Measurements from ENCODE around the gene CAPZB. TPM values are rescaled to one million over a fixed set of nuclear protein-coding genes. Genes with fewer than 3 reads are reported as not detected.

The CAPZB gene
- total and polyA plus RNA-seq, 7 donors = 128 to 454 (median 214) TPM

DNA sequence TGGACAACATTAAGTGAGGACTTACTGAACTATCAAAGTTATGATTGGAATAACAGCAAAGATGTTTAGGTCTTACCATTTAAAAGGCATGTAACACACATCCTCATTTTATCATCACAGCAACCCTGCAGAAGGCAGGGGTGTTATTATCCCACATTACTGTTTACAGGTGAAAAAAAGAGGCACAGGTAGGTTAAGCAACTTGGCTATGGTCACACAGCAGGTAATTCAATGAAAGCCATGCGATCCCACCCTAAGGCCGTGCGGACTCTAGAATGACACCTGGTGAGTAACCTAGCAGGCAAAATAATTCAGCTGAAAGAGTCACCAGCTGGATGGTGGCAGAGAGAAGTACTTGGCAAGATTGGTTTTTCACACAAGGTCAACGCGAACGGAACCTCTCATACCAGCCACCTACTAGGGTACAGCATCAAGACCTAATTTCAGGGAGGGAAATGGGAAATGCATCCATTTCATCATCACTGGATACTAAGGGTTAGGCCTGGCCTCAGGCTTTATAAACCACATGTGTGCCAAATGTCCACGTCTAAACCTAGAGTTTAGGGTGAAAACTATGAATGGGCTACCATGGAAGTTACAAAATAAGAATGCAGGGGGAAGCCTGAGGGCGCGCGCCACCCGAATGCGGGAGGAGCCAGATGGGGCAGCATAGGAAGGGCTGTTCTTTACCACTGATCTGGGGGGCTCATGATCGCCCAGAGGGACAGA is 88.0 kb downstream of the CAPZB start:
- TF ChIP-seq POLR2AphosphoS5 (IDR thresholded peaks at IDR 0.05) (no peak), EP300 (IDR thresholded peaks at IDR 0.05) (no peak), POLR2A (IDR thresholded peaks at IDR 0.05) (no peak), CTCF (IDR thresholded peaks at IDR 0.05) (no peak)
- Histone ChIP-seq H3K4me3 (no peak overlapping the region), H3K27ac (peak overlapping the region; percentile 68 to 98 (median 91)), H3K27me3 (no peaks in the 10 kb centered on the region), H3K36me3 (peaks cover 0 to 6% (median 0%) of the 10 kb centered on the region in 4 donors), H3K4me1 (peaks cover 0 to 86% (median 82%) of the 10 kb centered on the region in 4 donors), H3K9me3 (no peaks in the 10 kb centered on the region)
- WGBS, 2 donors = 91 to 97% methylated on average over 13 of the region's 13 CpGs
- intact Hi-C loops (cut with DNase I) = no loop called here
- no peak for DNase-seq

- TF ChIP-seq EP300 (IDR thresholded peaks at IDR 0.05) = no peak
- TF ChIP-seq CTCF (IDR thresholded peaks at IDR 0.05) = no peak
- TF ChIP-seq POLR2AphosphoS5 (IDR thresholded peaks at IDR 0.05) = no peak
- no peak for TF ChIP-seq POLR2A (IDR thresholded peaks at IDR 0.05)
- no peaks in the 10 kb centered on the region for H3K9me3 ChIP-seq
- peaks cover 0 to 86% (median 82%) of the 10 kb centered on the region in 4 donors for H3K4me1 ChIP-seq
- WGBS, 2 donors = 93 to 95% methylated on average over 13 of the region's 13 CpGs
- no peak overlapping the region for H3K4me3 ChIP-seq
- H3K27ac ChIP-seq = peak overlapping the region in 2 of 4 donors; percentile 18 to 98
- H3K36me3 ChIP-seq = peaks cover 0 to 6% (median 0%) of the 10 kb centered on the region in 4 donors
- DNase-seq = no peak
- intact Hi-C loops (cut with DNase I) = no loop called here
- no peaks in the 10 kb centered on the region for H3K27me3 ChIP-seq
Measured at GRCh38 chr1:19396280-19396679, 89.1 kb downstream of the CAPZB start.

DNA sequence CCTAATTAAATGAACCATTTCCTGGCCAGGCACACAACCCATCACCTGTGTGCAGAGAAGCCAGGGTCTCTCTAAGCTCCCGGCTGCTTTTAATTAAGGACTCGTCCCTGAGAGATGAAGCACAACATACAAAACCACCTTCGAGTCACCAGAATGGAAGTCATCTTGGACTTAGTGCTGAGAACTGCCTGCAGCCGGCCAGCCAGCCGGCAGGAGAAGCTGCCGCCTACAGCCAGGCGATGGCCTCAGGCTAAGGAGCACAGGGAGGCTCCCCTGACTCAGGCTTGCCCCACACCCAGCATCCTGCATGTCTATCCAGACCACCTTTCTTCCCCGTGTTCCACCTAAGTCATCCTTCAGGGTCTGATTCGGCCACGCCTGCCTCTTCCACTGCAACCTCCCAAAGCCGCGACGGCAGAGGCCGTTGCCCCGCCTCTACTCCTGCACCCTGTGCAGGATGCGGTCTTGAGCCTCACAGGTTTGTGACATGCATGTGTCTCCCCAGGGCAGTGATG is 89.6 kb downstream of the CAPZB start:
- WGBS, 2 donors = 90 to 92% methylated on average over 16 of the region's 16 CpGs
- intact Hi-C loops (cut with DNase I) = no loop called here
- H3K4me3 ChIP-seq = no peak overlapping the region
- no peaks in the 10 kb centered on the region for H3K27me3 ChIP-seq
- peaks cover 0 to 6% (median 0%) of the 10 kb centered on the region in 4 donors for H3K36me3 ChIP-seq
- H3K9me3 ChIP-seq = no peaks in the 10 kb centered on the region
- DNase-seq = no peak
- peak overlapping the region; percentile 6 to 98 (median 14) for H3K27ac ChIP-seq
- no peak for TF ChIP-seq CTCF (IDR thresholded peaks at IDR 0.05)
- H3K4me1 ChIP-seq = peaks cover 0 to 86% (median 82%) of the 10 kb centered on the region in 4 donors

GRCh38 chr1:19393046-19393445 is 92.3 kb downstream of the CAPZB start:
- Histone ChIP-seq H3K4me1 (peaks cover 0 to 75% (median 70%) of the 10 kb centered on the region in 4 donors), H3K9me3 (no peaks in the 10 kb centered on the region), H3K36me3 (peaks cover 0 to 6% (median 0%) of the 10 kb centered on the region in 4 donors), H3K27me3 (no peaks in the 10 kb centered on the region), H3K27ac (peak overlapping the region; percentile 39 to 98 (median 78)), H3K4me3 (no peak overlapping the region)
- WGBS, 2 donors = 75 to 83% methylated on average over 14 of the region's 14 CpGs
- DNase-seq = no peak
- intact Hi-C loops (cut with DNase I) = no loop called here
- TF ChIP-seq CTCF (IDR thresholded peaks at IDR 0.05) = no peak

Data from sigmoid colon (tissue), 7 donors.